NCI-H1105 (cell line): ENCODE measurements around the gene TFRC.
"Not testable (repeated sequence)": the region's sequence is repeated elsewhere in the genome, so short reads cannot be mapped to it uniquely, and the experiment has no call there.

Experiments used
- DNase-seq: peaks from one replicate; lab custom pipeline; 2025; lab: John Stamatoyannopoulos, UW

TFRC gene

DNA sequence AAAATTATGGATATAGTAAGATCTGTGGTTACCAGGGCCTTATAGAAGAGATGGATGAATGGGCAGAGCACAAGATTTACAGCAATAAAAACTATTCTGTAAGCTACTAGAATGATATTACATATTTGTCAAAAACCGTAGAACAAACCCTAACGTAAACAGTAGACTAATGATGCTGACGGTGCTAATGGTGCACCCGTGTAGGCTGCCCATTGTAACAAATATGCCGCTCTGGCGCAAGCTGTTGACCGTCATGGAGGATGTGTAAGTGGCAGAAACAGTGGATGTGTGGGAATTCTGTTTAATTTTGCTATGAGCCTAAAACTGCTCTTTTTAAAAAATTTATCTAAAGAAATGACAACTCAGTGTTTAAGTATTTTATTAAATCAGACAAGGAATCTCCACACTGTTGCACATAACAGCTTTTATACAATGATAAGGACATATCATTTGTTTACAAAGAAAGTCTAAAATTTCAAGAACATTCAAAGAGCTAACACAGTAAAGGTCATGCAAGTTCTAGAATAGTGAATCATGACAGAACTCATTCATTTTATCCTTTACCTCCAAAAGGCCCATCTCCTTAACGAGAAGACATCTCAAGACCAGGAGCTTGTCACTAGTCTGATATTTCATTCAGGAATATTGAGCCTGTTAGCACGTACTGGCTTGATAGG, 32.8 kb downstream of the TFRC start:
- no peak for DNase-seq

DNA sequence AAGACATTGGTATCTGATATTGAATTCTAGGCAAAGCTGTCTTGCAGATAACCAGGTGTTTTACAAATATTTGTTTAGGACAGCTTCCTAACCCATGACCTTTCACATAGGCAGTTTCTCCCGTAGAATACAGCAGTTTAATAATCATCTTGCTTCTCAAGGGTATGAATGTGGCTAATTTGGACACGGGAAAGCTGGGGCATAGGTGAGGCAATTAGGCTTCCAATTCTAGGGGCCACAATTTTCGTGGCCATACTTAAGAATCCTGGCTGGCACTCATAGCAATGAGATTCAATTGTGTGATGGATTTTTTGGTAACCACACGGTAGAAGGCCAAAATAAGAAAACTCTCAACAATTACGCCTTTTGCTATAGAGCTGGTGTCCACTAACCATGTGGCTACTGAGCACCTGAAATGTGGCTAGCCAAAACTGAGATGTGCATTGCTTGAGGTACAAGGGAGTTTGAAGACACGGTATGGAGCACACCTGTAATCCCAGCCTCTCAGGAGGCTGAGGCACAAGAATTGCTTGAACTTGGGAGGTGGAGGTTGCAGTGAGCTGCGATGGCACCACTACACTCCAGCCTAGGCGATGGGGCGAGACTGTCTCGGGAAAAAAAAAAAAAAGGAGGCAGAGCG, 34.4 kb downstream of the TFRC start:
- no peak for DNase-seq

DNA sequence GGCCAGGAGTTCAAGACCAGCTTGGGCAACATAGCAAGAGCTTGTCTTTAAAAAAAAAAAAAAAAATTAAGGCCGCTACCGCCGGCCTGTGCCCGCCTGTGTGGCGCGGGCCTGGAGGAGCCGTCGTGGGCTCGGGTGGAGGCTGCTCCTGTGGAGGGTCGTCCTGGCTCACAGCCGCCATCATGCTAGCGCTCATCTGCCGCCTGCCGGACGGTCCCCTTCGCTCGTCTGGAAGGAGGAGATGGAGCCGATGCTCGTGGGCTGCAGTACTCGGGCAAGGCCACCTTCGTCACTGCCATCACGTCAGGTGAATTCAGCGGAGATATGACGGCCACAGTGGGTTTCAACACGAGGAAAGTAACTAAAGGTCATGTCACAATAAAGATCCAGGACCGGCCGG, 37.4 kb downstream of the TFRC start:
- DNase-seq: no peak

DNA sequence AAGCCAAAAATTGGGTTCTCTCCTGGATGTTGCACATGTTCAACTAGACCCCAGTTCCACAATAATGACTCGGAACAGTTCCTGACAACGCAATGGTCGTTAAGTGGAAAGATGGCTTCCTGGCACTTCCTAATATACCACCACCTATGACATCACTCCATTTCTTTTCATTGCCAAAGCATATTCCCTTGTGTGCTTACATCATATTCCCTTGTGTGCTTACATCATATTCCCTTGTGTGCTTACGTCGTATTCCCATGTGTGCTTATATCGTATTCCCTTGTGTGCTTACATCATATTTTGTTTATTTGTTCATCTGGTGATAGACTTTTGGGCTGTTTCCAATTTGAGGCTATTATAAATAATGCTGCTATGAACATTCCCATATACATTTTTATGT, 39.2 kb downstream of the TFRC start:
- no peak for DNase-seq

DNA sequence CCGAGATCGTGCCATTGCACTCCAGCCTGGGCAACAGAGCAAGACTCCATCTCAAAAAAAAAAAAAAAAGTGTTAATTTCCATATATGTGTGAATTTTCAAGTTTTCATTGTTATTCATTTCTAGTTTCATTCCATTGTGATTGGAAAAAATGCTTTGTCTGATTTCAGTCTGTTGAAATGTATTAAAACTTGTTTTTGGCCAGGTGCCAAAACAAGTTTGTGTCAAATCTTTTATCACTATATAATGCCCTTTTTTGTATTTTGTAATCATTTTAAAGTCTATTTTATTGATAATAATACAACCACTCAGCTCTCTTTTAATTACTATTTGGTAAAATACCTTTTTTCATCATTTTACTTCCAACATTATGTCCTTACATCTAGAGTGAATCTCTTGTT, 42.5 kb downstream of the TFRC start:
- no peak for DNase-seq

DNA sequence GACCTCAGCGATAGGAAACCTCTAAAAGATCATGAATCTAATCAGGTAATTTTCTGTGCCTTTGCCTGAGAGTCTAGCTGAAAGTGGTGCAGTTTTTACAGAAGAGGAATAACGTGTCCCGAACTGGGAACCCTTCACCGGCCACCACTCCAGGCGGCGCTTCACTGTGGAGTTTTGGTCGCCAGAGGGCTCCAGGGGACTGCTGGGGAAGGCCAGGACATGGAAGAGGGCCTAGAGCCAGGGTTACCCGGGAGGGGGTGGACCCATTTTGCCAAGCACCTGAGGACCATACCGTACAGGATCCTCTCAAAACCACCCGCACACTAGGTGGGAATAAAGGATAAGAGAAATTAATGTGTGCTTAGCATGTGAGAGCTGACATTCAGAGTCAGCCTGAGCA, 55.8 kb downstream of the TFRC start:
- not testable (repeated sequence) for DNase-seq

DNA sequence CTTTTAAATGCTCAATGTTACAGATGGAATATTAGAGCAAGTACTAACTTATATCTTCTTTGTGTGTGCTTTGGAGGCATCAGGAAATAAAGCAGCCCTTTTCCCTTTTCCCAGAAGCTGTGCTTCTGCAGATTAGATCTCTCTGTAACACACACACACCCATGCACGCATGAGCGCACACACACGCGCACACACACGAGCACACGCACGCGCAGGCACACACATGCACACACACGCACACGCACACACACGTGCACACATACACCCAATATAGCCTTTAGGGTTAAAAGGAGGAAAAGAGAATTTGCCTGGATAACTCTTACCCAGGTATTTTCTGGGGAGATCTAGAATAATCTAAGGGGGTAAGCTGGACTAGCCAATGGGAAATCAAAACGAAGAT, 56.9 kb downstream of the TFRC start:
- no peak for DNase-seq

DNA sequence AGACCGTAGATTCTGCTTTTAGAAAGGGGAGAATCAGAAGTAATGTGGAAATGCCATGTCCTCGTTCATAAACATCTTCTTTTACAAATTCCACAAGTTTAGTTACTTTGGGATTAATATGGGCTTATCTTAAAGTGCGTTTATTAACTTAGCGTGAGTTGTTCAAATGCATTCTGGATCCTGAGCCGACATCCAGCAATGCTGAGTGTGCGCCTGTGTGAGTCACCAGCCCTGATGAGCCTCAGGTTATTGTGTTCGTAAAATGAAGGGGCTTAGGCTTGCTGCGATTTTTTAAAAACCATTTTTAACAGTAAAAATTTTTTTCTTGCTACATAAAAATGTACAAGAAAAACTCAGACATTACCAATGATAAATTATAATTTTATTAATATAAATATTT, 57.9 kb downstream of the TFRC start:
- no peak for DNase-seq

DNA sequence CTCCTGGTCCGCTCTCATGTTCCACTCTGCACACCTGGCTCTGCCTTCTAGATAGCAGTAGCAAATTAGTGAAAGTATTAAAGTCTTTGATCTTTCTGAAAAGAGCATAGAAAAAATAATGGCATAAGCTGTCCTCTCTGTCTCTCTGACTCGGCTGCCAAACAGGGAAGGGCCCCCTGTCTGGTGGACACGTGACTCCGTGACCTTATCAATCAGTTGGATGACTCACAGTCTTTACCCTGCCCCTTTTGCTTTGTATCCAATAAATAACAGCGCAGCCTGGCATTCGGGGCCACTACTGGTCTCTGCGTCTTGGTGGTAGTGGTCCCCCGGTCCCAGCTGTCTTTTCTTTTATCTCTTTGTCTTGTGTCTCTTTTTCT, 59.4 kb downstream of the TFRC start:
- DNase-seq: not testable (repeated sequence)

DNA sequence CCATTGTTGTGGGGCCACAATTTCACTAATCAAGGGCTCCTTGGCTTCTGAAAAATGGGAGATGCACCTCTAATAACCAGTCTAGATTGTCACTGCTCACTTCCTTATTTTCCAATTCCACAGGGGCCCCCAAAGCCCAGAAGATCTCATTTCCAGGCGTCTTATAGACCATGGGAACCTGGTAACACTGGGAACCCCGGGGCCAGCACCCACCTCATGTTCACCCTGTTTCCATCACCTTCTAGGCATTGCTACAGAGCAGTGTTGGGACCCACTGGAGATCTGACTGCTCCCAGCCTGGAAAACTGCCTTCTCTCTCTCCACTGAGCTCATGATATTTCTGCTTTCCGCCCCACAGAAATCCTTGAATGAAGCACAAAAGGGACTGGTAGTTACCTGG, 61.5 kb downstream of the TFRC start:
- no peak for DNase-seq

DNA sequence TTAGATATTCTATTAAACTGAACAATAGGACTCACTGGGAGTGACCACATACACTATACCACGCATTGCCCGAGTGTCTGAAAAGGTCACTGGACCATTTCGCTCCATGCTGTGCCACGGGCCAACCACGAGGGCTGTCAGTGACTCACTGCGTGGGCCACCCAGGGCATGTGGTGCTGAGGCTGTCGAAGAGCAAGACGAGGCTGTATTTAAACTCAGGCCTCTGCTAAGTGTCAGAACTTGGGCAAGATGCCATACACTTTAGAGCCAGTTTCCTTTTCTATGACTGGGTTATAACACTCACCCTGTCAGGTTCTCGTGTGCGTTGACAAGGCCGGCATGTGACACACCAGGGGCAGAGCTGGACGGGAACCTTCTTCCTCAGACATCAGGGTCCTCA, 62.3 kb downstream of the TFRC start:
- DNase-seq: not testable (repeated sequence)

DNA sequence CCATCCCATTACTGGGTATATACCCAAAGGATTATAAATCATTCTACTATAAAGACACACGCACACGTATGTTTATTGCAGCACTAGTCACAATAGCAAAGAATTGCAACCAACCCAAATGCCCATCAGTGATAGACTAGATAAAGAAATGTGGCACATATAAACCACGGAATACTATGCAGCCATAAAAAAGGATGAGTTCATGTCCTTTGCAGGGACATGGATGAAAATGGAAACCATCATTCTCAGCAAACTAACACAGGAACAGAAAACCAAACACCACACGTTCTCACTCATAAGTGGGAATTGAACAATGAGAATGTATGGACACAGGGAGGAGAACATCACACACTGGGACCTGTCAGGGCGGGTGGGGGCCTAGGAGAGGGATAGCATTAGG, 63.7 kb downstream of the TFRC start:
- DNase-seq: not testable (repeated sequence)

DNA sequence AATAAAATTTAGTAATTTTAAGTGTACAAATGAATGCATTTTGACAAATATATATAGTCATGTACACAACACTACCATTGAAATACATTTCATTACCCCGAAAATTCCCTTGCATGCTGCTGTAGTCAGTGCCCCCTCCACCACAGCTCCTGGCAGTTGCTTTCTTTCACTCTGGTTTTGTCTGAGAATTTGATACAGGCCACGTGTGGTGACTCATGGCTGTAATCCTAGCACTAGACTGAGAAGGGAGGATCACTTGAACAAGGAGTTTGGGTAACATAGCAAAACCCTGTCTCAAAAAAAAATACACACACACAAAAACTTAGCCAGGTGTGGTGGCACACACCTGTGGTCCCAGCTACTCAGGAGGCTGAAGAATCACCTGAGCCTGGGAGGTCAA, 65.4 kb downstream of the TFRC start:
- no peak for DNase-seq

DNA sequence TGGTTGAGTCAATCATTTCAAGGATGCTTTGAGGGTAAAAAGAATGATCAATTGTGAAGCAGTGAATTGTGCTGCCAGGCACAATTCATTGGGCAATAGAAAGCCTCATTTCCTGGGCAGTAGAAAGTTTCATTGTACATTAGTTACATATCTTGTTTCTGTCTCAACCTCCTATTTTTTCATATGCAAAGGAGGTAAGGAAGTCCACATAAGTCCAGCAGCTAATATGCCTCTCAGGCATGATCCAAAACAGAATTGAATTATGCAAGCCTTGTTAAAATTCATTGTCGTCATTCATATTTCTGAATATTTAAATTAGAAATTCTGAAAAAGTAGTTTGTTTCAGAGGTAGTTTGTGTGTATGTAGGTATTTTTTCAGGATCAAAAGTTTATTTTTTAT, 65.8 kb downstream of the TFRC start:
- no peak for DNase-seq

DNA sequence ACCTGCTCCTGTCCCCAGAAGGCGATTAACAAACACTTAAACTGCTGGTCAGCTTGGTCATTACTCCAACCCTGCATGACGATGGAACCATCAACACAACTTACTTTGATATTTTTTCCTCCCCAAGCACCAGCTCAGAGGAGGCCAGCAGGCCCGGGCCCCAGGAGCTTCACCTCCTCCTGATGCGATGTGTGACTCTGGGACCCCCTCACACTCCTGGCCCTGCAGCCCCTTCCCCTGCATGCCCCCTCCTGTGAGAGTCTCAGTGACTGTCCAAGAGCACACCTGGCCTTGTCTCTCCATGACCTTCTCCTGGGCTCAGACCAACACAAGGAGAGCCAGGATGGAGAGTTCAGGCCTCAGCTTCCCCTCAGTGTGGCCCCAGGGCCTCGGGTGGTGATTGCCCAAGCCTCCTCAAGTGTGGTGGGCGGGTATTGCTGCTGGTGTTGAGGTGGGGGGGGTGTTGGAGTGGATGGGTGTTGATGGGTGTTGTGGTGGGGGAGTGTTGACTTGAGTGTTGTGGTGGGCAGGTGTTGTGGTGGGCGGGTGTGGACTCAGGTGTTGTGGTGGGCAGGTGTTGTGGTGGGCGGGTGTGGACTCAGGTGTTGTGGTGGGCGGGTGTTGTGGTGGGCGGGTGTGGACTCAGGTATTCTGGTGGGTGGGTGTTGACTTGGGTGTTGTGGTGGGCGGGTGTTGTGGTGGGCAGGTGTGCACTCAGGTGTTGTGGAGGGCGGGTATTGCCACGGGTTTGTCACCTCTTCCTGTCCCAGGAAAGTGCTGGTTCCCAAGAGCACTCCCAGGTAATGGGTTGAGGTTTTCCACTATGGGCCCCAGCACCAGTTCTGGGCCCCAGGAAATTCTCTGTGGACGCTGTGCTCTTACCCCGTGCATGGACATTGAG, 68.1 kb downstream of the TFRC start:
- no peak for DNase-seq

DNA sequence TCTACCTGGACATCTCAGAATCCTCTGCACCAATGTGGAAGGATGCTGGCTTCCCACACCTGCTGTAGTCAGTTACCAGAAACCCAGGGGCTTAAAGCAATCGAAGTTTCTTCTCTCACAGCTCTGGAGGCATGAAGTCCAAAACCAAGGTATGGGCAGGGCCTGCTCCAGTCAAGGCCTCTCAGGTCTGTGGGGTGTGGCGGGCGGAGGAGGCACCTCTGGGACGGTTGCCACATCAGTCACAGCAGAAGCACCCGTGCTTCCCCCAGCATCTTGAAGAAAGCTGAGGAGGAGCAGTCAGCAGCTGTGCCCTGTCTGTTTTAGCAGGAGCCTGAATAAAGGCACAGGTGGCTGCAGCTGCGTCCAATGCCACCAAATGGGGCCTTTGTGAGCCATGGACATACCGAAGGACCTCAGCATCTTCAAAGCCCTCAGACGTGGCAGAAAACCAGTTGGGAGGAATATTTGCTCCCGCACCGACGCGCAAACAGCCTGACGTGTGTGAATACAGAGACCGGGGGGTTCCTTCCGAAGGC, 68.9 kb downstream of the TFRC start:
- no peak for DNase-seq

DNA sequence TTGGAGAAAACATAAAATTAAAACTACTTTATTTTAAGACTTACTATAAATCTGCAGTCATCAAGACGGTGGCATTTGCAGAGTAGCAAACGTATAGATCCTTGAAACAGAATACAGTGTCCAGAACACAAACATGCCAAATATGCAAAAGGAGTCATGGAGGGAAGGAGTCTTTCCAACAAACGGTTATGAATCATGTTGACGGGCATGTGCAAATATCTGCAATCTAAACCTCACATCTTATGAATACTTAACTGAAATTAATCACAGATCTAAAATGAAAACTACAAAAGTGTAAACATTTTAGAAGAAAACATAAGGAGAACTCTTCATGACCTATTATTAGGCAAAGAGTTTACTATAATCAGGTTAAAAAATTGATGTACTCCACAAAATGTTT, 69.4 kb downstream of the TFRC start:
- DNase-seq: no peak

DNA sequence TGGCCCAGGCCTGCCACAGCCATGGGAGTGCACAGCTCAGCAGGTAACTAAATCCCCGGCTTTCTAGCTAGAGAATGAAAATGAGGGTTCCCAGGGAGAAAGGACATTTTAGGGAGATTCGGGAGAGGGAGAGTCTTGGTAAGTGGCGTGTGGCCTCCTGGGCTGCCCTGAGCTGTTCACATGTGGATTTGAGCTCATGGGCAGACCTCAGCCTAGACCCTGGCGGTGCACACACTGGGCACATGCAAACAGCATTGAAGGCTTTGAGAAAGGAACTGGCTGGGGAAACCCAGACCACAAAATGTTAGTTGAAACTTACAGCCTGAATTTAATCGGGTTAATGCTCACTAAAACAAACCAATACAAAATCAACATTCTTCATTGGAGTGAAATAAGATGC, 72.4 kb downstream of the TFRC start:
- no peak for DNase-seq

DNA sequence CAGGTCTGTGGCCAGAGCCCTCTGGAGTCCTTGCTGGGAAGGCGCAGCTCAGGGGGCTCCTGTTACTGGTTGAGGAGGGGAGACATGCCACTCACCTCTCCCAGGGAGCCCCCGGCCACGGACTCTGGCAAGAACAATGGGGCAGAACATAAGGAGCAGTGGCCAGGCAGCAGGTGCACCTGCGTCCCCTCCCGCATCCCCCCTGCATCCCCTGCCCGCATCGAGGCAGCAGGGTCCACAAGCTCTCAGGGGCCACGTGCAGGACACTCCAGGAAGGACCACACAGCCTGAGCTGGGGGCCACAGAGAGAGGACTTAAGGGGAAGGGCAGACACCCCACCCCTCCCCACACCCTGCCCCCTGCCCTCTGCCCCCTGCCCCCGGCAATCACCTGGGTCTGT, 73.0 kb downstream of the TFRC start:
- DNase-seq: no peak

DNA sequence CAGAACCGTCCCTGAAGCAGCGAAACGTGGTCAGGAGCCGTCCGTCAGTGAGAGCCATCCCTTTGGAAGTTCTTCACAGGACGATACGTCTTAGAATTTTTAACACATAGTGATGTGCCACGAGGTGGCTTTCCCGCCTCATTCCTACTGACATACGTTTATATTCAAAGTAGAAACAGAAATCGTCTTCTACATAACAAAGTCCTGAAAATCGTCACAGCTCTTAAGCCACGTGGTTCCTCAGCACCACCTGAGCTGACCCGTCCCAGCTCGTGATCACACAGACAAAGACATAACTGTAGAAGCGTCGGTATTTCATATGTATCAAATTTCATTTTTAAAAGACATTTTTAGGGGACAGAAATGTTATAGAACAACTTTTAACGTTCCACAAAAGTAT, 73.5 kb downstream of the TFRC start:
- no peak for DNase-seq

DNA sequence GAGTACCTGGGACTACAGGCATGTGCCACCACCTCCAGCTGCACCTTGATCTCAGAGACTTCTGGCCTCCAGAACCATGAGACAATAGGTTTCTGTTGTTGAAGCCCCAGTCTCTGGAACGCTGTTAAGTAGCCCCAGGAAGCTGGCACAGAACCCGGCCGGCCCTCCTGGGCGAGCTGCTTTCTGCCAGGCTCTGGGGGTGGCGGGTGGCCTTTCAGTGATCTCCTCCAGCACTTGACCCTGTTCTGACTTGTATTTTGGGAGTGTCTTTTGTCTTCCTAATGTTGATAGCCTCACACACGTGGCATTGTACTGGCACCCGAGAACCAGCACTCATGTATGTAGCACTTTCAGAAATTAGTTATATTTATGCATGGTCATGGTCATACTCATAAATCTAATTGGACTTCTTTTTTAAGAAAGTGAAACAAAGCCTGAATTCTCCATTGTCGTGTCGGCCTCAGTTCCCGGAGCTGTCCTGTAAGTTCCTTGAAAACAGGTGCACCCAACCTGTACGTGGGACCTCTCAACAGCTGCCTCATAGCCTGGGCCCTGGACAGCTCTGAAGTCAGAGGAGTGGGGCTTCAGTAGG, 74.0 kb downstream of the TFRC start:
- no peak for DNase-seq

DNA sequence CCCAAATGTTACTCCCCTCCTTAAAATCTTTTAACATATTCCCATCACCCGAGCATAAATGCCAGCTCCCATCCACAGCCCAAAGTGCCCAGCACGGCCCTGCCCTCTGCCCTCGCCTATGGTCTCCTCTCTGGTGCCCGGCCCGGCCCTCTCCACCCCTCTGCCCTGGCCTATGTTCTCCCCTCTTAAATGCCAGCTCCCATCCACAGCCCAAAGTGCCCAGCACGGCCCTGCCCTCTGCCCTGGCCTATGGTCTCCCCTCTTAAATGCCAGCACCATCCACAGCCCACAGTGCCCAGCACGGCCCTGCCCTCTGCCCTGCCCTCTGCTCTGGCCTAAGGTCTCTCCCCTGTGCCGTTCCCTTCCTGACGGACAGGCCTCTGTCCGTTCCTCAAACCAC, 76.6 kb downstream of the TFRC start:
- DNase-seq: not testable (repeated sequence)
